Subcutaneous abdominal adipose tissue (tissue), 5 donors: ENCODE data around the gene CTIF.

ENCODE experiments used
- H3K27ac ChIP-seq: one replicate; pipeline ENCODE4 v1.7.0; 2013; ENCODE audit warnings: low read depth, mild to moderate bottlenecking, inconsistent platforms, low read length, moderate library complexity
- H3K27me3 ChIP-seq, 5 donors: one replicate each; pipeline ENCODE4 v1.7.0; 2013; ENCODE audit warnings: low read length in 5 of 5, inconsistent platforms in 1 of 5; ENCODE audit not compliant: control insufficient read depth in 5 of 5, insufficient read depth in 4 of 5
- H3K36me3 ChIP-seq, 5 donors: one replicate each; pipeline ENCODE4 v1.7.0; 2013; ENCODE audit warnings: low read length in 5 of 5; ENCODE audit not compliant: control insufficient read depth in 5 of 5, insufficient read depth in 5 of 5
- H3K4me1 ChIP-seq, 5 donors: one replicate each; pipeline ENCODE4 v1.7.0; 2013; ENCODE audit warnings: low read length in 5 of 5, mild to moderate bottlenecking in 3 of 5, moderate library complexity in 1 of 5; ENCODE audit not compliant: control insufficient read depth in 5 of 5, insufficient read depth in 5 of 5
- H3K4me3 ChIP-seq, 5 donors: one replicate each; pipeline ENCODE4 v1.7.0; 2013; ENCODE audit warnings: low read length in 5 of 5, low read depth in 1 of 5
- H3K9ac ChIP-seq, 5 donors: one replicate each; pipeline ENCODE4 v1.7.0; 2013; ENCODE audit warnings: low read length in 5 of 5, mild to moderate bottlenecking in 4 of 5, moderate library complexity in 3 of 5
- H3K9me3 ChIP-seq, 5 donors: one replicate each; pipeline ENCODE4 v1.7.0; 2013; ENCODE audit warnings: low read length in 5 of 5; ENCODE audit not compliant: control insufficient read depth in 5 of 5
- donor health status: healthy.
- donor health status: healthy.
- donor health status: healthy.
- donor health status: healthy.
- donor health status: healthy.

CTIF gene

DNA sequence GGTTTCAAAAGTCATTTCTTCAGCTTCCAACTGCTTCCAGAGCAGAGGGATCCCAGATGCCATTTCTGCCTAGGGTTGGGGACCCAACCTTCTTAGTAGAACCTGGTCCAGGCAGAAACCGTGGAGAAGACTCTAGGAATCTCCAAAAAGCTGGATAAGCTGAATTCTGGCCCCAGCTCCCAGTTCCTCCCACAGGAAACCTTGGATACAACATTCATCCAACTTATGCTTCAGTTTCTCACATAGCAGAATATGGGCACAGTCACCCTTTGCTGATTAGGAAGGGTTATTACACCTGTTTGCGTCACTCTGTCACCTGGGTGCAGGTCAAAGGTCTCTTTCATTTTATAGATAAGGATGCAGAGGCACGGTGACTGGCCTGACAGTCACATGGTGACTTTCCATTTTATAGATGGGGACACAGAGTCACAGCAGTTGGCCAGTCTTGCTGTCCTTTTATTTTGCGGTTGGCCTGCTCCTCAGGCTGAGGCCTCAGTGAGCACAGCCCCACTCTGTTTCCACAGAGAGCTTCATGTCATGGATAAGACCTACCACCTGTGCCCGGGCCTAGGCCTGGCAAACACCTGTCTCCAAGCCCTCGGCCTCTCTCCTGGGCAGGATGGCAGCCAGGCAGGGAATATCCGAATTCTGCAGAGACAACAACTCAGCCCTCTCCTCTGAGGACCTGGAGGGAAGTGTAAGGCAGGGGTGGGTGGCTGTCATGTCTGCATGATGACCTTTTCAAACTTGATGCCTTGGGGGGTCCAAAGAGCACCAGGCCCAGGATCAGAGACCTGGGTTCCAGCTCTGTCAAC, 263.1 kb downstream of the CTIF start:
- Histone ChIP-seq H3K36me3 (peaks cover 0 to 69% (median 56%) of the 10 kb centered on the region in 5 donors), H3K4me1 (peaks cover 2 to 31% (median 18%) of the 10 kb centered on the region in 5 donors), H3K9ac (peak overlapping the region in 1 of 5 donors; percentile 10), H3K9me3 (no peaks in the 10 kb centered on the region), H3K27me3 (no peaks in the 10 kb centered on the region), H3K4me3 (no peak overlapping the region), H3K27ac (peak overlapping the region; percentile 41)

DNA sequence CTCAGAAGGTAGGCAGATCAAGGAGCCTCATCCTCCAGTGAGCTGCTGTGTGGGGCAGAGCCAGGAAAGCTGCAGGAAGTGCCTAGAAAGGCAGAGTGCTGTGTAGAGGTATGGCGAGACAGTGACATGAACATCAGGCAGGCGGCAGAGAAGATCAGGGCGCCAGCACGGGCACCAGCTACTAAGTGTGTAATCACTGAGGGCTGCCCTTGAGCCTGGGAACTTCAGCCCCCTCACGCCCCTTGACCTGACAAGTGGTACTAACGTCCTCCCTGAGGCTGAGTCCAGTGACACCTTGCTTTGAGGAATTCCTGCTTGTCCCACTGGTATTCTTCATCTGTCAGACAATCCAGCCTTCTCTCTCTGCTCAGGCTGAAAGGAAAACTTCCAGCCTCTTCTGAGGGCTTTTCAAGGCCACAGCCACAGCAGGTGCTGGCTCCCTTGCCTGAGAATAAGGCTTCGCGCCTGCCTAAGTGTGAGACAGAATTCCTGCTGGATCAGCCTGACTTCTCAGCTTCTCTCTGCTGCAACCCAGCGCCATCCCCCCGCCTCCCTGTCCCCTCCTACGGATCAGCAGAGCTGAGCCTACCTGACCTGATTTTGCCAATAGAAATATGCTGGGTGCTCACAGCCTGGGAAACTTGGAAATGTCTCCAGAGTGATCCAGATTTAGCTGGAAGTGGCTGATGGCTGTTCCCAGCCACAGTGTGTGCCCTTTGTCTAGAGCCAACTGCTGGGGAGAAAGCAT, 263.9 kb downstream of the CTIF start:
- Histone ChIP-seq H3K27ac (peak overlapping the region; percentile 41), H3K4me3 (no peak overlapping the region), H3K9ac (peak overlapping the region in 1 of 5 donors; percentile 10), H3K4me1 (peaks cover 2 to 34% (median 23%) of the 10 kb centered on the region in 5 donors), H3K27me3 (no peaks in the 10 kb centered on the region), H3K36me3 (peaks cover 0 to 64% (median 53%) of the 10 kb centered on the region in 5 donors), H3K9me3 (no peaks in the 10 kb centered on the region)

DNA sequence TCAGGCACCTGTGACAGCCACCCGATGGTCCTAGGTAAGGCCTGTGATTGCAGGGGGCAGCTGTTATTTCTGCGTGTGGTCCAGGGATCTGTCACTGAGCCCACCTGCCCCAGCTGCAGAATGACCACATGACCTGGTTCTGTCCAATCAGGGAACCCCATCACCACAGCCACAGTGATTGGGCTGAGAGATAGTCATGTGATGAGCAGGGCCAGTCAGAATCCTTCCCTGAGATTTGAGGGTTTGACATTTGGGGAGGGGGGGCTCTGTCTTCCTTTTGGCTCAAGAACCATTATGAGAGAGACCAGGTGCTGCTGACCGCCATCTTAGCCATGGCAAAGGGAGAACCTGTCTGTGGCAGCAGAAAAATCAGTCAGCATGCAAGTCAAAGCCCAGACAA, 264.7 kb downstream of the CTIF start:
- Histone ChIP-seq H3K27ac (no peak overlapping the region), H3K9me3 (no peaks in the 10 kb centered on the region), H3K9ac (no peak overlapping the region), H3K27me3 (no peaks in the 10 kb centered on the region), H3K36me3 (peaks cover 0 to 57% (median 52%) of the 10 kb centered on the region in 5 donors), H3K4me3 (no peak overlapping the region), H3K4me1 (peaks cover 2 to 40% (median 30%) of the 10 kb centered on the region in 5 donors)

DNA sequence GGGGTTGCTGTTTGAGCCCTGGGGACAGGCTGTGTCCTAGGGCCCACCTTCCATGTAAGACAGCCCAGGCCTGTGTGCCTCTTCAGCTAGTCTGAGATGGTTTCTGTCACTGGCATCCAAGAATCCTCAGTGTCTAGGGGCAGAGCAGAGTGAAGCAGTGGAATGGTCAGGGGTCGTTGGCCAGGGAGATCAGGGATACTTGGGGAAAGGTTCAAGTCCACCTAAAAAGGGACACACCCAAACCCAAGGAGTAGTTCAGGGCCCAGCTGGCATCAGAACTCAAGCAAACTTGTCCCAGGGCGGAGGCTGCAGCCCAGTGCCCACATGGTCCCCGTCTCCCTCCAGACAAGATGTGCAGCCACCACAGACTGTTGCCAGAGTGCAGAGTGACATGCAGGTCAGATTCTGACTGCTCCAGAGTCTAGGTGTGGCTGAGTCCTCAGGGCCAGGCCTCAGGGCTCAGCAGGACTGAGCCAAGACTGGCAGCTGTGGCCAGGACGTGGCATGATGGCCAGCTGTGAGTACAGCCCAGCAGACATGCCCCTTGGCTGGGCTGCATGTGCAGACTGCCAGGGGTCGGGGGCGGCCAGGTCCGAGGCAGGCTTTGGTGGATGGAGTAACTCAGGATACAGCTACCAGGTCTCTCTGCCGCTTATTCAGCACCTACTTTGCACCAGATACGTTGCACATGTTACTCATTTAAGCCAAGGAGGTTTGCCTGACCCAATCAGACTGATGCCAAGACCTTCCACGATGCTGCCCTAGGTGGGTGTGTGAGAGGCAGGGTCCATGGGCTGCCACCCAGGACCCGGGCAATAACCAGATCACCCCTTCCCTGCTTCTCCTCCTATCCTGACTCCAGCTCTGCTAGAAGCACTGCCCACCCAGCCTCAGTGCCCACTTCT, 265.4 kb downstream of the CTIF start:
- H3K27me3 ChIP-seq, result no peaks in the 10 kb centered on the region
- no peak overlapping the region for H3K27ac ChIP-seq
- H3K4me1 ChIP-seq, result peaks cover 2 to 41% (median 33%) of the 10 kb centered on the region in 5 donors
- no peaks in the 10 kb centered on the region for H3K9me3 ChIP-seq
- H3K4me3 ChIP-seq, result no peak overlapping the region
- peaks cover 0 to 54% (median 50%) of the 10 kb centered on the region in 5 donors for H3K36me3 ChIP-seq
- no peak overlapping the region for H3K9ac ChIP-seq

DNA sequence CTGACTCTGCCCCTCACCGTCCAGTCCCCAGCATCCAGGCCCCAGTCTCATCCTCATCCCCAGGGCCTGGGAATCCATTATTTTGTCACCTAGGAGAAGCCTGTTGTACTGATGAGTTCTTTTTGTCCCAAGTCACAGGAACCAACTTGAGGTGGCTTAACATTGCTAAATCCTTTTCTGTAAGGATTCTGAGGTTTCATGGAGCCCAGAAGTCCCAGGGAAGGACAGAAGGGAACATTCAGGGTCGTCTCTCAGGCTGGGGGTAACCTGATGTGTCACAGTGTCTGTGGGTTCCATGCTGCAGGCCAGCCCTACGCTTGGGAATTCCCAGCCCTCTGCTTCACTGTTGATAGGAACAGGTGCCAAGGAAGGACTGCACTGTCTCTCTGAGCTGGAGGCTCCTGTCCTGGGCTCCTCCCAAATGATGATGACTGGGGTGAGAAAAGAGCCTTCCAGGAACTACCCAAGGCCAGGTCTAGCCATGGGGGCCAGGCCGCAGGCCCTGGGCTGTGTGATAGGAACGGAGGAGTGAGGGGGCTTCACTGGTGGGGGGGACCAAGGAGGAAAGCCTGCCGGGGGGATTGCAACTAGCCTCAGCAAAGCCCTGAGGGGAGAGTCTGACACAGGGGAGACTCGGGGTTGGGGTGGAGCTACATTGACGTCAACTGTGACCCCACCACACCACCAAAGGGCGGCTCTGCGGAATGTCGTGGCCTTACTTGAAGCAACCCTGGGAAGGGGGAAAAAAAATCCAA, 266.2 kb downstream of the CTIF start:
- Histone ChIP-seq H3K27ac (no peak overlapping the region), H3K9me3 (no peaks in the 10 kb centered on the region), H3K27me3 (no peaks in the 10 kb centered on the region), H3K36me3 (peaks cover 0 to 51% (median 43%) of the 10 kb centered on the region in 5 donors), H3K9ac (no peak overlapping the region), H3K4me1 (peaks cover 2 to 41% (median 33%) of the 10 kb centered on the region in 5 donors), H3K4me3 (no peak overlapping the region)

DNA sequence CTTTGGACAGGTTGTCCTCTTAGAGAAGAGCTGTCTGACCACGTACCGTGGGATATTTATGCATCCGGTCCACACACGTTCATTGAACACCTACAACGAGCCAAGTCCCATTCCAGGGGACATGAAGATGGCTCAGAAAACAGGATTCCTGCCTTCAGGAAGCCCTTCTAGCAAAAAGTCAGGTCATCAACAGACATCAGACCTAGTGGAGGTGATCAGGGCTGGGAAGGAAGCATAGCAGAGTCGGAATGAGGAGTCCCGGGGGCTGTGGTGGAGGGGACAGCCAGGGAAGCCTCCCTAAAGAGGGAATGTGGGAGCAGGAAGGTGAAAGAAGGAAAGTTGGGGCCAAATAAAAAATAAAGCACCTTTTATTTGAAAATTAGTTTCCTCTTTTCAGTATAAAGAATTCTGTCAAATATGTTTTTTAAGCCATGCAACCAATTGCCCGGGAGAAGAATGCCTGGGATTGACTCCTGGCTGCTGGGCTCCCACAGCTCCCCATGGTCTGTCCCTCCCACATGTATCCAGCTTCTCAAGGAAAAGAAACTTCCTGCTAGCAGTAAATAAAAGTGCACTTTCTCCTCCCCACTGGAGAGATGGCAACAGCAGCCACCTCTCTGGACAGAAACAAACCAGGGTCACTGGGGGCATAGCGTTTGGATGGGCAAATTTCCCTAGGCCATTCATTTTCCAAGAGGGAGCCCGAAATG, 267.1 kb downstream of the CTIF start:
- no peaks in the 10 kb centered on the region for H3K27me3 ChIP-seq
- peak overlapping the region; percentile 63 for H3K27ac ChIP-seq

DNA sequence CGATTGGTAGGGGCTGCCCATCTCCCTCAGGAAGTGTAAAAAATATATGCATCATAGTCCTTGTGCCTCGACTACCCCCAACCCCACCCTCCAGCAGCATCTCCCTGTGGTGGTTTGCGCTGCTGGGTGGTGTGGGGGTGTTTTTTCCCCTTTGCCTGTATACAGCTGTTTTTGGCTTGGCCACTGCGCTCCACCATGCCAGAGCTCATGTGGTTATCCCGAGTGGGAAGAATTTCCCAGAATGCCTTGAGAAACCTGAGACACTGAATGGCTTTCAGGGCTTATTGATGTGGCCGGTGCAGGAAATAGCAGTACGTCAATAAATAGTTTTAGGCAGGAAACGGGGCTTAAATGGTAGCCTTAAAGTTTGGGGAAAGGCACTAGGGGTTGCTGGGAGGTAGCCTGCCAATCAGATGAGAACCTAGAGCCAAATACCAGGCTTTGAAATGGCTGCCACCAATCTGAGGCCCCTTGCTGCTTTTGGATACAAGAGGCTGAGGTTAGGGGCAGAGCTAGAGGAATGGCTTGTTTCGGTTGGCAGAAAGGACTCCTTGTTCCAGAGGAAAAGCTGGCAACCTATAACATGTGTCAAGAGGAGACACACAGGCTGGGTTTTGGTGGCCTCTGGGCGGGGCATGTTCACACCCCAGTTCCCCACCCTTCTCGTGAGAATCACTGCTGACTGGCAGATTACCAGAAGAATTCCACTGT, 267.9 kb downstream of the CTIF start:
- H3K4me3 ChIP-seq, result no peak overlapping the region
- no peaks in the 10 kb centered on the region for H3K27me3 ChIP-seq
- H3K9ac ChIP-seq, result no peak overlapping the region
- no peaks in the 10 kb centered on the region for H3K9me3 ChIP-seq
- H3K36me3 ChIP-seq, result peaks cover 3 to 42% (median 35%) of the 10 kb centered on the region in 5 donors
- peaks cover 2 to 30% (median 27%) of the 10 kb centered on the region in 5 donors for H3K4me1 ChIP-seq
- H3K27ac ChIP-seq, result peak overlapping the region; percentile 63

More for the DNA sequence above, 267.1 kb downstream of the CTIF start:
- H3K9ac ChIP-seq, result no peak overlapping the region
- H3K36me3 ChIP-seq, result peaks cover 3 to 43% (median 35%) of the 10 kb centered on the region in 5 donors
- H3K4me1 ChIP-seq, result peaks cover 2 to 37% (median 32%) of the 10 kb centered on the region in 5 donors
- H3K4me3 ChIP-seq, result no peak overlapping the region
- no peaks in the 10 kb centered on the region for H3K9me3 ChIP-seq

DNA sequence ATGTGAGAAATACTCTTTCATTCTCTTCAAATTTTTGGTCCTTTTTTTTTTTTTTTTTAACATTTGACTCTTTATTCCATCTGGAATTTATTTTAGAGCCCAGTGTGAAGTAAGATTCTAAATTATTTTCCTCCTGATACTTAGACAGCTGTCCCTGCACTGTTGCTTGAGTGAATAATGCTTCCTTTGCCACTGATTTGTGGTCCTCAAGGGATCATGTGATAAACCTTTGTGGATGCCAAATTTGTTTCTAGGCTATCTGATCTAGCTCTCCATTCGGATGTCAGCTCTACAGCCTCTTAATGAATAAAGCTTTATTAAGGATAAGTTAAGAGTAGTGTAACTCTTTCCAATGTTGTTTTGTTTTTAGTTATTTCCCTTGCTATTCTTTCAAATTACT, 269.6 kb downstream of the CTIF start:
- H3K27me3 ChIP-seq, result no peaks in the 10 kb centered on the region
- H3K9me3 ChIP-seq, result no peaks in the 10 kb centered on the region
- no peak overlapping the region for H3K9ac ChIP-seq
- peaks cover 3 to 25% (median 22%) of the 10 kb centered on the region in 5 donors for H3K36me3 ChIP-seq
- H3K4me1 ChIP-seq, result peaks cover 2 to 28% (median 22%) of the 10 kb centered on the region in 5 donors
- H3K4me3 ChIP-seq, result no peak overlapping the region
- H3K27ac ChIP-seq, result peak overlapping the region; percentile 26
